Naive thymus-derived CD4-positive, alpha-beta T cell (primary cell): ENCODE results near the gene ESRRB. TPM values are rescaled to one million over a fixed set of nuclear protein-coding genes. Genes with fewer than 3 reads are reported as not detected.

Experiments used
- ATAC-seq: fragments of 150-1000 bp; cut with Tn5 transposase; 2 replicates; pipeline ENCODE4 v1.10.0; 2021; ENCODE audit warnings: mild to moderate bottlenecking, moderate library complexity
- CTCF ChIA-PET: fragments of 350-600 bp; sonication (Branson Sonifier 250); formaldehyde crosslinking; loops from one replicate; lab custom pipeline; 2021; ENCODE audit warnings: antibody characterized with exemption; lab: Charles Lee
- POLR2A ChIA-PET: fragments of 350-600 bp; sonication (Branson Sonifier 250); formaldehyde crosslinking; loops from one replicate; lab custom pipeline; 2021; ENCODE audit warnings: antibody characterized with exemption, inconsistent platforms; lab: Charles Lee
- DNase-seq, 9 donors: peaks; one replicate each; pipeline versions ENCODE4 v3.0.0 to v3.0.0-alpha.2; 2020 to 2022; ENCODE audit warnings: mixed read lengths in 1 of 9
- H3K27ac ChIP-seq: one replicate; pipeline ENCODE4 v1.7.0; 2013; ENCODE audit warnings: mild to moderate bottlenecking, low read depth, low read length, moderate library complexity
- H3K27me3 ChIP-seq, 2 donors: one replicate each; pipeline ENCODE4 v1.7.0; 2013; ENCODE audit warnings: low read length in 2 of 2, mild to moderate bottlenecking in 2 of 2, moderate library complexity in 2 of 2; ENCODE audit not compliant: control insufficient read depth in 2 of 2, insufficient read depth in 2 of 2
- H3K36me3 ChIP-seq, 3 experiments: 1 replicate in 2 of 3; 2 replicates in 1 of 3; pipeline ENCODE4 v1.7.0; 2013; ENCODE audit warnings: low read length in 3 of 3, mild to moderate bottlenecking in 3 of 3, moderate library complexity in 1 of 3; ENCODE audit not compliant: insufficient read depth in 3 of 3, control insufficient read depth in 2 of 3
- H3K4me1 ChIP-seq, 2 donors: one replicate each; pipeline ENCODE4 v1.7.0; 2013; ENCODE audit warnings: low read length in 2 of 2, mild to moderate bottlenecking in 2 of 2, moderate library complexity in 1 of 2; ENCODE audit not compliant: control insufficient read depth in 2 of 2, insufficient read depth in 2 of 2
- H3K4me3 ChIP-seq: 2 replicates; pipeline ENCODE4 v1.7.0; 2013; ENCODE audit warnings: mild to moderate bottlenecking, low read length
- H3K9me3 ChIP-seq, 3 experiments: 1 replicate in 2 of 3; 2 replicates in 1 of 3; pipeline ENCODE4 v1.7.0; 2013; ENCODE audit warnings: low read length in 3 of 3; ENCODE audit not compliant: control insufficient read depth in 2 of 3
- H3K27ac Mint-ChIP-seq, 9 donors: one replicate each; pipeline ENCODE4 v1.8.0; 2020 to 2022; ENCODE audit warnings: mixed read lengths in 9 of 9, mild to moderate bottlenecking in 8 of 9, moderate library complexity in 5 of 9, inconsistent platforms in 2 of 9
- H3K27me3 Mint-ChIP-seq, 5 donors: one replicate each; pipeline ENCODE4 v1.8.0; 2021 to 2022; ENCODE audit warnings: mixed read lengths in 5 of 5, mild to moderate bottlenecking in 1 of 5
- H3K36me3 Mint-ChIP-seq, 5 donors: one replicate each; pipeline ENCODE4 v1.8.0; 2020 to 2022; ENCODE audit warnings: mixed read lengths in 5 of 5, mild to moderate bottlenecking in 3 of 5, inconsistent platforms in 1 of 5
- H3K4me1 Mint-ChIP-seq, 7 donors: one replicate each; pipeline ENCODE4 v1.8.0; 2020 to 2022; ENCODE audit warnings: mixed read lengths in 7 of 7, mild to moderate bottlenecking in 3 of 7, inconsistent platforms in 1 of 7
- H3K4me3 Mint-ChIP-seq, 10 donors: one replicate each; pipeline ENCODE4 v1.8.0; 2020 to 2022; ENCODE audit warnings: mild to moderate bottlenecking in 10 of 10, mixed read lengths in 10 of 10, moderate library complexity in 6 of 10, inconsistent platforms in 2 of 10
- H3K9me3 Mint-ChIP-seq, 11 donors: one replicate each; pipeline ENCODE4 v1.8.0; 2020 to 2022; ENCODE audit warnings: mixed read lengths in 11 of 11, mild to moderate bottlenecking in 4 of 11, inconsistent platforms in 1 of 11, moderate library complexity in 1 of 11
- intact Hi-C, 2 donors: fragments of 100-400 bp; cut with micrococcal nuclease; formaldehyde crosslinking; loops; one replicate each; pipeline ENCODE4 v1.15.1; 2023
- polyA plus RNA-seq, 2 donors: library from polyadenylated mRNA; unstranded; fragments of 300-500 nt; fragmentation: Illumina TruSeq; gene quantifications; one replicate each; pipeline ENCODE4 v1.2.3, GENCODE V29; 2021
- total RNA-seq, 6 experiments: library from RNA in 5 of 6; stranded (reverse) in 5 of 6; gene quantifications; 1 replicate in 5 of 6; 2 replicates in 1 of 6; pipeline ENCODE4 v1.2.3 and lab custom pipeline; 2021 to 2026

Gene ESRRB
- total and polyA plus RNA-seq, 7 experiments from 2014 or later = 0.16 to 0.48 (median 0.20) TPM; not detected in 4

GRCh38 chr14:76432827-76433752 lies 57.2 kb downstream of the ESRRB start:
- Histone ChIP-seq H3K36me3 (no peaks in the 10 kb centered on the region), H3K27ac (no peak overlapping the region), H3K27me3 (no peaks in the 10 kb centered on the region), H3K4me3 (no peak overlapping the region), H3K4me1 (no peaks in the 10 kb centered on the region), H3K9me3 (no peaks in the 10 kb centered on the region)
- no peak for DNase-seq
- intact Hi-C loops = no loop called here
- H3K4me3 Mint-ChIP-seq = no peak overlapping the region
- no peaks in the 10 kb centered on the region for H3K4me1 Mint-ChIP-seq
- CTCF ChIA-PET = no interaction called here
- H3K36me3 Mint-ChIP-seq = no peaks in the 10 kb centered on the region
- ATAC-seq = no peak
- peaks cover 0 to 33% (median 10%) of the 10 kb centered on the region in 5 donors for H3K27me3 Mint-ChIP-seq
- no peak overlapping the region for H3K27ac Mint-ChIP-seq
- peaks cover 0 to 2% (median 0%) of the 10 kb centered on the region in 11 donors for H3K9me3 Mint-ChIP-seq
- POLR2A ChIA-PET = no interaction called here

- Mint-ChIP-seq H3K36me3 (no peaks in the 10 kb centered on the region), H3K9me3 (peaks cover 0 to 2% (median 0%) of the 10 kb centered on the region in 11 donors), H3K27me3 (peaks cover 0 to 33% (median 10%) of the 10 kb centered on the region in 5 donors), H3K27ac (no peak overlapping the region), H3K4me3 (no peak overlapping the region), H3K4me1 (no peaks in the 10 kb centered on the region)
- no peak for DNase-seq
- intact Hi-C loops = no loop called here
- ChIA-PET POLR2A (no interaction called here), CTCF (no interaction called here)
- Histone ChIP-seq H3K9me3 (no peaks in the 10 kb centered on the region), H3K36me3 (no peaks in the 10 kb centered on the region), H3K4me1 (no peaks in the 10 kb centered on the region), H3K27me3 (no peaks in the 10 kb centered on the region), H3K27ac (no peak overlapping the region), H3K4me3 (no peak overlapping the region)
- no peak for ATAC-seq
These were observed 58.3 kb downstream of the ESRRB start for GRCh38 chr14:76434220-76434619.

GRCh38 chr14:76439237-76439775 lies 63.4 kb downstream of the ESRRB start:
- H3K27me3 ChIP-seq = no peaks in the 10 kb centered on the region
- H3K36me3 ChIP-seq = no peaks in the 10 kb centered on the region
- DNase-seq = no peak
- Mint-ChIP-seq H3K4me3 (no peak overlapping the region), H3K9me3 (no peaks in the 10 kb centered on the region), H3K36me3 (no peaks in the 10 kb centered on the region), H3K4me1 (no peaks in the 10 kb centered on the region), H3K27me3 (peaks cover 0 to 10% (median under 1%) of the 10 kb centered on the region in 5 donors), H3K27ac (no peak overlapping the region)
- ATAC-seq = no peak
- POLR2A ChIA-PET = no interaction called here
- H3K27ac ChIP-seq = no peak overlapping the region
- H3K4me3 ChIP-seq = no peak overlapping the region
- CTCF ChIA-PET = no interaction called here
- no peaks in the 10 kb centered on the region for H3K9me3 ChIP-seq
- intact Hi-C loops = no loop called here
- no peaks in the 10 kb centered on the region for H3K4me1 ChIP-seq

- DNase-seq = no peak
- H3K4me1 ChIP-seq = no peaks in the 10 kb centered on the region
- ChIA-PET POLR2A (no interaction called here), CTCF (no interaction called here)
- peaks cover 10 to 30% (median 23%) of the 10 kb centered on the region in 5 donors for H3K27me3 Mint-ChIP-seq
- H3K36me3 ChIP-seq = no peaks in the 10 kb centered on the region
- no peak overlapping the region for H3K27ac ChIP-seq
- peaks cover 0 to 3% (median 0%) of the 10 kb centered on the region in 7 donors for H3K4me1 Mint-ChIP-seq
- intact Hi-C loops = no loop called here
- no peak for ATAC-seq
- no peaks in the 10 kb centered on the region for H3K36me3 Mint-ChIP-seq
- no peak overlapping the region for H3K4me3 ChIP-seq
- H3K27me3 ChIP-seq = no peaks in the 10 kb centered on the region
- no peak overlapping the region for H3K27ac Mint-ChIP-seq
- no peaks in the 10 kb centered on the region for H3K9me3 Mint-ChIP-seq
- no peaks in the 10 kb centered on the region for H3K9me3 ChIP-seq
- no peak overlapping the region for H3K4me3 Mint-ChIP-seq
These were observed 70.5 kb downstream of the ESRRB start for GRCh38 chr14:76446486-76446885.

- POLR2A ChIA-PET = no interaction called here
- CTCF ChIA-PET = interaction anchor here (0.7 kb wide), 1 partner anchor 11 kb away, joined by 6 read pairs; no protein-coding TSS in a partner anchor
- no peak overlapping the region for H3K4me3 ChIP-seq
- H3K4me3 Mint-ChIP-seq = no peak overlapping the region
- no peaks in the 10 kb centered on the region for H3K9me3 Mint-ChIP-seq
- H3K36me3 ChIP-seq = no peaks in the 10 kb centered on the region
- H3K9me3 ChIP-seq = no peaks in the 10 kb centered on the region
- H3K4me1 ChIP-seq = no peaks in the 10 kb centered on the region
- intact Hi-C loops = no loop called here
- peaks cover 0 to 3% (median 0%) of the 10 kb centered on the region in 7 donors for H3K4me1 Mint-ChIP-seq
- no peak overlapping the region for H3K27ac ChIP-seq
- H3K27ac Mint-ChIP-seq = no peak overlapping the region
- DNase-seq (no peak), ATAC-seq (no peak)
- peaks cover 10 to 30% (median 23%) of the 10 kb centered on the region in 5 donors for H3K27me3 Mint-ChIP-seq
- H3K36me3 Mint-ChIP-seq = no peaks in the 10 kb centered on the region
- no peaks in the 10 kb centered on the region for H3K27me3 ChIP-seq
These were observed 71.0 kb downstream of the ESRRB start for GRCh38 chr14:76446921-76447320.

- CTCF ChIA-PET = no interaction called here
- Mint-ChIP-seq H3K27me3 (peaks cover 17 to 47% (median 30%) of the 10 kb centered on the region in 5 donors), H3K36me3 (no peaks in the 10 kb centered on the region), H3K4me3 (no peak overlapping the region), H3K4me1 (peaks cover 0 to 3% (median 0%) of the 10 kb centered on the region in 7 donors), H3K9me3 (no peaks in the 10 kb centered on the region), H3K27ac (no peak overlapping the region)
- DNase-seq (no peak), ATAC-seq (no peak)
- H3K27me3 ChIP-seq = no peaks in the 10 kb centered on the region
- no peaks in the 10 kb centered on the region for H3K4me1 ChIP-seq
- H3K9me3 ChIP-seq = no peaks in the 10 kb centered on the region
- no peak overlapping the region for H3K4me3 ChIP-seq
- intact Hi-C loops = no loop called here
- POLR2A ChIA-PET = no interaction called here
- H3K36me3 ChIP-seq = no peaks in the 10 kb centered on the region
- no peak overlapping the region for H3K27ac ChIP-seq
These were observed 74.5 kb downstream of the ESRRB start for GRCh38 chr14:76450476-76450875.
